RPMI7951 (cell line): ENCODE results near the gene CST9L. TPM values are rescaled to one million over a fixed set of nuclear protein-coding genes. Genes with fewer than 3 reads are reported as not detected.
A peak's percentile ranks its signal among the peaks of the same experiment; 100 is the strongest.

Experiments used
- DNase-seq: peaks from one replicate; pipeline ENCODE4 v3.0.0-alpha.2; 2012; ENCODE audit warnings: low read depth
- total RNA-seq: library from RNA; depleted of rRNA; stranded (reverse); fragments of >200 nt; shearing (Covaris generic); gene quantifications from 2 replicates; pipeline ENCODE4 v1.2.3, GENCODE V29; 2014

Gene CST9L
- total RNA-seq, 1 experiment from 2014 or later, result not detected

DNA sequence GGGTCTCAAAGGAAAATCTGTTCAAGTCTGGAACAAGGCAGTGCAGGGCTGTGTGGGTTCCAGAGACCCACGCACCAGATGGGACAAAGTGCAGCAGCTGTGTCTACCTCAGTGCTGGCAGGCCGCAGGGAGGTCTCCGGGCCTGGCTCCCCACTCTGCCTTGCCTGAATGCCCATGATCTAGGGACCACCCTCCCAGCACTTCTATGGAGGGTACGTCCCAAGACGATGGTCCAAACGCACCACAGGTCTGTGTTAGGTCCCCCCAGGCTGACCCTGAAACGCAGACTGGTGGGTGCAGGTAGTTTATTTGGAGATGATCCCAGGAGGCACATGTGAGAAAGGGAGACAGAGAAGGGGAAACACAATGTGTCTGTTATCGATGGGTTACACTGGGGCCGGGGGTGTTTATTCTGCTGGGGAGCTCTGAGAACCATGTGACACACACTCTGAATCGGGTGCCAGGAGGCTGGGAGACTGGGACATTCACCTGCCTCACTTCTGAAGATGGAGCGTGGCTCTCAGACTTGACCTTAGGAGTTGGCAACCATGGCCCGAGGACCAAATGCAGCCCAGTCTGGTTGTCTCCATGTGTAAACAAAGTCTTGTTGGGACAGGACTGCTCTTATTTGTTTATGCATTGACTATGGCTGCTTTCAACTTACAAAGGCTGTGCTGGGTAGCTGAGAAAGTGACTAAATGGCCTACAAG lies 21.7 kb downstream of the CST9L start:
- no peak for DNase-seq

- DNase-seq, result no peak
Measured at GRCh38 chr20:23544133-23544532, 24.2 kb downstream of the CST9L start.

- no peak for DNase-seq
Measured at GRCh38 chr20:23542801-23543200, 25.5 kb downstream of the CST9L start.

- no peak for DNase-seq
Measured at GRCh38 chr20:23541776-23542175, 26.5 kb downstream of the CST9L start.

DNA sequence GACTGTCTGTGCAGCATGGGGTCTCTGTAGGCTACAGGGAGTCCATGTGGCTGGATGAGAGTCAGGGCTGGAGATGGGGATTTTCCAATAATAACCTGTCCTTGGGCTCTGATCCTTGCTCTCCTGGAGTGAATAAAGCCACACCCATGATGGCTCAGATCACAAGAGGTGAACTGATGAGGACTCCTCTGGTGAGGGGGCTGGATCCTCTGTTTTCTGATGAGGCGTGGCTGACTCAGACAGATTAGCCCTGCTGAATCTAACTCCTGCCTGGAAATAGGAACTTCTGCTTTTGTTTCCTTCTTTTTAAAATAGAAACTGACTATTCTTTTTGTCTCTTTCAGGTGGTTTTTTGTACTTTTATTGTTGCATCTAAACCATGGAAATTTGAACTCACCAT lies 27.0 kb downstream of the CST9L start:
- no peak for DNase-seq

GRCh38 chr20:23540624-23541023 lies 27.7 kb downstream of the CST9L start:
- no peak for DNase-seq

DNA sequence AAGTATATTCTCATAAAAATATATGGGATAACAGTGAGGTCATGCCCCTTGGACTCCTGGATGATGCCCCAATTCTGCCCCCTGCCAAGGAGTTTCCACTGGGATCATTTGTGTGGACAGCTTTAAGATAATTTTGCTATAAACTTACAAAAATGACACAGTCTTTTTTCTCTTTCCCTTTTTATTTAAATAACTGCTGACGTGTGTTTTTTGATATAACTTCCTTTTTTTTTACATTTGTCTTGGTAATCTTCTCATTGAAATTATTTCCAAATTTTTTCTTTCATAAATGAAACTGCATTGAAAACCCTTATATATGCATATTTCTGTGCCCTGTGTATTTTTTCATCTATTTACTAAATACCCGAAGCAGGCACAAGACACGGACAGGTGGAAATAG lies 31.3 kb downstream of the CST9L start:
- no peak for DNase-seq

GRCh38 chr20:23536328-23536974 lies 31.8 kb downstream of the CST9L start:
- DNase-seq, result no peak

DNA sequence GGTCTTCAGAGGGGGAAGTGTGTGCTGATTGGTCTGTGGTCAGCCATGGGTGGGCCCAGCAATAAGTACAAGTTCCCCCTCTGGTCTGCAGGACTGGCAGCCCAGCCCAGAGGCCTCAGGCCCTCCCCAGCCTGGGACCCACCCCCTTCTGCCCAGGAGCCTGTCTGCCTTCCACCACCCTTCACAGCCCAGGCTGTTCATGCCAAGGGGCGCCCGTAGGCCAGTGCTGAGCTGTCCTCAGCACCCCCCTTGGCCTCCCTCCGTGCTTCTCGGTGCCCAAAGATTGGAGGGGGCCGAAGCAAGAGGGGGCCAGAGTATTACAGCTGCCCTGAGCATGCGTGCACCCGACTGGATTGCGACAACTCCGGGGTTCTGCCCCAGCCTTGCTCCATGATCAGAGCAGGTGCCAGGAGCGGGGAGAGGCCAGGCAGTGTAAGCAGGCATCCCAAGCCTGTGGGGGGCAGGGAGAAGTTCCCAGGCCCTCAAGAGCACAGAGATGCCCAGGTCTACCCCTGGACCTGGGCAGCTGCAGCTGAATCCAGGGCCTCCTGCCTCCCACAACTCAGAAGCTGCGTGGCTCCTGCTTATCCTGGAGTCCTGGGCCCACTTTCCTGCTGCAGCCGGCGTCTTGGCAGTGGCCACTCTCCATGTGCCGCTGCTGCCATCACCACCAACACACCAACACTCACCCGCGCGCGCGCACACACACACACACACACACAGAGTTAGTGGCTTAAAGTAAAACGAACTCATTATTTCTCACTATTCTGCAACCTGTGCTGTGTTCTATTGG lies 33.3 kb downstream of the CST9L start:
- no peak for DNase-seq

DNA sequence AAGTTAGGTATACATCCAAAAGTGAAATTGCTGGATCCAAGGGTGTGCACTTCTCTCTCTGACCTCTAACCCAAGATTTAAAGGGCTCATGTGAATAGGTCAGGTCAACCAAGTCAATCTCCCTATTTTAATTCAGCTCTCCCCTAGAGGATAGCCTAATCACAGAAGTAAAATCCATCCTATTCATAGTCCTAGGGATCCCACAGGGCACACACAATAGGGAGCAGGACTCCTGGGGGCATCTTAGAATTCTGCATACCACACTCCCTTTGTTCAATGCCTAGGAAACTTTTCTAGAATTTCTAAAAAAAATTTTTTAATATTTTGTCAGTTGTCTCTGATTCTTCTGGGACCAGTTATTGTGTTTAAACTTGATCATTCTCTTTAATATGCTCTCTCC lies 35.1 kb downstream of the CST9L start:
- DNase-seq, result no peak

GRCh38 chr20:23532533-23532932 lies 35.8 kb downstream of the CST9L start:
- no peak for DNase-seq

- no peak for DNase-seq
Measured at GRCh38 chr20:23530937-23531567, 37.2 kb downstream of the CST9L start.

DNA sequence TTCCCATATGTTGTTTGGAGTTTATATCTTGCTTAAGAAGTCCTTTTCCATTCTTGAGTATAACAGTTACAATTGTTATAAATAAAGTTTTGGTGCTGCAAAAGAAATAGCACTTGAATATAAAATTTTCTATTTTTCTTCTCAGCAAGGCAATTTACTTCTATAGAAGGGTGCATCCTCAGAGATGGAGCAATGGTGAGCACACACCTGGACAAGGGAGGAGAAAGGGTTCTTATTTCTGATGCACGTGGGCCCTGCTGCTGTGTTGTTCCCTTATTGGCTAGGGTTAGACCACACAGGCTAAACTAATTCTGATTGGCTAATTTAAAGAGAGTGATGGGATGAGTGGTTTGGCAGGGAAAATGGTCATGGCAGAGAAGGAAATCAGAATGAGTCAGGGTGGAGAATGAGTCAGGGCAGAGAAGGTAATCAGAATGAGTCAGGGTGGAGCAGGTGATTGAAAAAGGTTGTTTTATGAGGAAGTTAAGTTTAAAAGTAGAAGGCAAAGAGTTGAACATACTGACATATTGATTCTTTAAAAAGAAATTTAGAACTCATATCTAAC lies 39.3 kb downstream of the CST9L start:
- peak; percentile 12 for DNase-seq

- DNase-seq, result no peak
Measured at GRCh38 chr20:23526850-23527249, 41.4 kb downstream of the CST9L start.

- DNase-seq, result no peak
Measured at GRCh38 chr20:23524146-23524545, 44.1 kb downstream of the CST9L start.

DNA sequence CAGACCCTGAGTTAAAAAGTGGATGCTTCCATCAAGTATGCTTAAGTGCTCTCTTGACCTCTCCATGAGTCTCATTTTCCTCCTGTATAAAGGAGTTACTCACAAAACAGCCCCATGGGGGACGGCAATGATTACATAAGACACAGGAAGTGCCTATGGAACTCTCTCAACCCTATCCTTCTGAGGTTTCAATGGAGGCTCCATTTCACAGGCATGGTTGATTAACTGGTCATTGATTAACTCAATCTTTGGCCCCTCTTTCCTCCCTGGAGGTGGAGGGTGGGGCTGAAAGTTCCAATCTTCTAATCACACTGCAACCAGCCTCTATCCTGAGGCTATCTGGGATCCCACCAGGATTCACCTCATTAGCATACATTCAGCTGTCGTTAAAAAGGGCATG lies 48.1 kb downstream of the CST9L start:
- no peak for DNase-seq

GRCh38 chr20:23519556-23519955 lies 48.7 kb downstream of the CST9L start:
- DNase-seq, result no peak

- DNase-seq, result no peak
Measured at GRCh38 chr20:23517719-23518118, 50.6 kb downstream of the CST9L start.

DNA sequence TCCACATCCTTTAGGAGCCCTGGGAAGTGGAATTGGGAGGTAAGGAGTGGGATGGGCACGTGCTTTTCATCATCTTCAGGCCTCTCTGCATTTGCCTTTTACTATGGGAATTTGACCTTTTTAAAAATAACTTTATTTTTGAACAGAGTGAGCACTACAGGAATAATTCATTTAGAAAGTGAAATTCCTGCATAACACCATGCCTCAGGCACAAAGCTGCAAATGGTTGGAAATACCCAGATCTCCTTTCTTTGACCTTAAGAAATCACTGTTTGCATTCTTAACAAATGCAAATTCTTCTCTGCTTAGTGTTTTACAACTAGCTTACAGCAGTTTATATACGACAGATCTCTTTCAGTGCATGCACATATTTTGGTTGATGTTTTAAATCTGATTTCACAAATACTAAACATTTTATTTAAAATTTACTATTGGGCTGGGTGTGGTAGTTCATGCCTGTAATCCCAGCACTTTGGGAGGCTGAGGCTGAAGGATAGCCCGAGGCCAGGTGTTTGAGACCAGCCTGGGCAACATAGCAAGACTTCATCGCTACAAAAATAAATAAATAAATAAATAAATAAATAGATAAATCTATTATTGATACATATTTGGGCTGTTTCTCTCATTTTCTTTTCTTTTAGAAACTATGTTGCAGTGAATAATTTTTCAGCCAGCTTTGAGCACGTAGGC lies 52.9 kb downstream of the CST9L start:
- DNase-seq, result peak; percentile 26

- DNase-seq, result no peak
Measured at GRCh38 chr20:23514848-23515247, 53.4 kb downstream of the CST9L start.
